ENCODE measurements around the gene POLR1A.

The POLR1A gene

GRCh38 chr2:86032861-86033595 lies 72.7 kb downstream of the POLR1A start:
- Histone ChIP-seq H3K9me3 (ENCODE audit: control insufficient read depth, low read length) (no peaks in the 10 kb centered on the region), H3K27me3 (replicated peaks; ENCODE audit: control insufficient read depth, insufficient read depth, low read length, poor library complexity, severe bottlenecking) (no peaks in the 10 kb centered on the region), H3K36me3 (ENCODE audit: control insufficient read depth, insufficient read depth, low read length) (peaks cover 47% of the 10 kb centered on the region), H3K27ac (ENCODE audit: insufficient read depth, low read length, poor library complexity, severe bottlenecking) (no peak overlapping the region), H3K4me3 (ENCODE audit: insufficient read depth, low read depth, low read length, poor library complexity, severe bottlenecking) (no peak overlapping the region), H3K4me1 (ENCODE audit: control insufficient read depth, insufficient read depth, low read length, poor library complexity, severe bottlenecking) (peaks cover 41% of the 10 kb centered on the region)
- no peak for DNase-seq

GRCh38 chr2:86031606-86032005 lies 74.1 kb downstream of the POLR1A start:
- H3K4me3 ChIP-seq (ENCODE audit: insufficient read depth, low read depth, low read length, poor library complexity, severe bottlenecking), result no peak overlapping the region
- no peaks in the 10 kb centered on the region for H3K27me3 ChIP-seq (replicated peaks; ENCODE audit: control insufficient read depth, insufficient read depth, low read length, poor library complexity, severe bottlenecking)
- H3K4me1 ChIP-seq (ENCODE audit: control insufficient read depth, insufficient read depth, low read length, poor library complexity, severe bottlenecking), result peaks cover 27% of the 10 kb centered on the region
- H3K36me3 ChIP-seq (ENCODE audit: control insufficient read depth, insufficient read depth, low read length), result peaks cover 62% of the 10 kb centered on the region
- H3K27ac ChIP-seq (ENCODE audit: insufficient read depth, low read length, poor library complexity, severe bottlenecking), result no peak overlapping the region
- no peak for DNase-seq
- H3K9me3 ChIP-seq (ENCODE audit: control insufficient read depth, low read length), result no peaks in the 10 kb centered on the region

GRCh38 chr2:86031151-86031550 lies 74.5 kb downstream of the POLR1A start:
- DNase-seq, result no peak
- peaks cover 66% of the 10 kb centered on the region for H3K36me3 ChIP-seq (ENCODE audit: control insufficient read depth, insufficient read depth, low read length)
- no peak overlapping the region for H3K27ac ChIP-seq (ENCODE audit: insufficient read depth, low read length, poor library complexity, severe bottlenecking)
- no peaks in the 10 kb centered on the region for H3K27me3 ChIP-seq (replicated peaks; ENCODE audit: control insufficient read depth, insufficient read depth, low read length, poor library complexity, severe bottlenecking)
- H3K9me3 ChIP-seq (ENCODE audit: control insufficient read depth, low read length), result no peaks in the 10 kb centered on the region
- peaks cover 23% of the 10 kb centered on the region for H3K4me1 ChIP-seq (ENCODE audit: control insufficient read depth, insufficient read depth, low read length, poor library complexity, severe bottlenecking)
- H3K4me3 ChIP-seq (ENCODE audit: insufficient read depth, low read depth, low read length, poor library complexity, severe bottlenecking), result no peak overlapping the region

- peaks cover 76% of the 10 kb centered on the region for H3K36me3 ChIP-seq (ENCODE audit: control insufficient read depth, insufficient read depth, low read length)
- H3K27me3 ChIP-seq (replicated peaks; ENCODE audit: control insufficient read depth, insufficient read depth, low read length, poor library complexity, severe bottlenecking), result no peaks in the 10 kb centered on the region
- H3K4me3 ChIP-seq (ENCODE audit: insufficient read depth, low read depth, low read length, poor library complexity, severe bottlenecking), result no peak overlapping the region
- no peak for DNase-seq
- H3K9me3 ChIP-seq (ENCODE audit: control insufficient read depth, low read length), result no peaks in the 10 kb centered on the region
- no peak overlapping the region for H3K27ac ChIP-seq (ENCODE audit: insufficient read depth, low read length, poor library complexity, severe bottlenecking)
- peaks cover 10% of the 10 kb centered on the region for H3K4me1 ChIP-seq (ENCODE audit: control insufficient read depth, insufficient read depth, low read length, poor library complexity, severe bottlenecking)
These were observed 75.8 kb downstream of the POLR1A start for GRCh38 chr2:86029873-86030272.

- H3K4me1 ChIP-seq (ENCODE audit: control insufficient read depth, insufficient read depth, low read length, poor library complexity, severe bottlenecking), result peaks cover under 1% of the 10 kb centered on the region
- H3K27ac ChIP-seq (ENCODE audit: insufficient read depth, low read length, poor library complexity, severe bottlenecking), result no peak overlapping the region
- no peak for DNase-seq
- peaks cover 76% of the 10 kb centered on the region for H3K36me3 ChIP-seq (ENCODE audit: control insufficient read depth, insufficient read depth, low read length)
- H3K27me3 ChIP-seq (replicated peaks; ENCODE audit: control insufficient read depth, insufficient read depth, low read length, poor library complexity, severe bottlenecking), result no peaks in the 10 kb centered on the region
- no peaks in the 10 kb centered on the region for H3K9me3 ChIP-seq (ENCODE audit: control insufficient read depth, low read length)
- H3K4me3 ChIP-seq (ENCODE audit: insufficient read depth, low read depth, low read length, poor library complexity, severe bottlenecking), result no peak overlapping the region
These were observed 76.8 kb downstream of the POLR1A start for GRCh38 chr2:86028766-86029381.

GRCh38 chr2:86027922-86028765 lies 77.5 kb downstream of the POLR1A start:
- H3K9me3 ChIP-seq (ENCODE audit: control insufficient read depth, low read length), result no peaks in the 10 kb centered on the region
- peaks cover 72% of the 10 kb centered on the region for H3K36me3 ChIP-seq (ENCODE audit: control insufficient read depth, insufficient read depth, low read length)
- H3K4me3 ChIP-seq (ENCODE audit: insufficient read depth, low read depth, low read length, poor library complexity, severe bottlenecking), result no peak overlapping the region
- H3K4me1 ChIP-seq (ENCODE audit: control insufficient read depth, insufficient read depth, low read length, poor library complexity, severe bottlenecking), result no peaks in the 10 kb centered on the region
- H3K27me3 ChIP-seq (replicated peaks; ENCODE audit: control insufficient read depth, insufficient read depth, low read length, poor library complexity, severe bottlenecking), result no peaks in the 10 kb centered on the region
- no peak for DNase-seq
- no peak overlapping the region for H3K27ac ChIP-seq (ENCODE audit: insufficient read depth, low read length, poor library complexity, severe bottlenecking)

GRCh38 chr2:86027196-86027921 lies 78.3 kb downstream of the POLR1A start:
- Histone ChIP-seq H3K9me3 (ENCODE audit: control insufficient read depth, low read length) (no peaks in the 10 kb centered on the region), H3K4me1 (ENCODE audit: control insufficient read depth, insufficient read depth, low read length, poor library complexity, severe bottlenecking) (no peaks in the 10 kb centered on the region), H3K27me3 (replicated peaks; ENCODE audit: control insufficient read depth, insufficient read depth, low read length, poor library complexity, severe bottlenecking) (no peaks in the 10 kb centered on the region), H3K4me3 (ENCODE audit: insufficient read depth, low read depth, low read length, poor library complexity, severe bottlenecking) (no peak overlapping the region), H3K27ac (ENCODE audit: insufficient read depth, low read length, poor library complexity, severe bottlenecking) (no peak overlapping the region), H3K36me3 (ENCODE audit: control insufficient read depth, insufficient read depth, low read length) (peaks cover 66% of the 10 kb centered on the region)
- no peak for DNase-seq

GRCh38 chr2:86026744-86027065 lies 79.0 kb downstream of the POLR1A start:
- H3K36me3 ChIP-seq (ENCODE audit: control insufficient read depth, insufficient read depth, low read length), result peaks cover 60% of the 10 kb centered on the region

GRCh38 chr2:86025976-86026743 lies 79.5 kb downstream of the POLR1A start:
- Histone ChIP-seq H3K4me3 (ENCODE audit: insufficient read depth, low read depth, low read length, poor library complexity, severe bottlenecking) (no peak overlapping the region), H3K27ac (ENCODE audit: insufficient read depth, low read length, poor library complexity, severe bottlenecking) (no peak overlapping the region), H3K4me1 (ENCODE audit: control insufficient read depth, insufficient read depth, low read length, poor library complexity, severe bottlenecking) (no peaks in the 10 kb centered on the region), H3K36me3 (ENCODE audit: control insufficient read depth, insufficient read depth, low read length) (peaks cover 54% of the 10 kb centered on the region), H3K27me3 (replicated peaks; ENCODE audit: control insufficient read depth, insufficient read depth, low read length, poor library complexity, severe bottlenecking) (no peaks in the 10 kb centered on the region), H3K9me3 (ENCODE audit: control insufficient read depth, low read length) (no peaks in the 10 kb centered on the region)
- no peak for DNase-seq

More at GRCh38 chr2:86026744-86027065, 79.0 kb downstream of the POLR1A start:
- Histone ChIP-seq H3K27ac (ENCODE audit: insufficient read depth, low read length, poor library complexity, severe bottlenecking) (no peak overlapping the region), H3K9me3 (ENCODE audit: control insufficient read depth, low read length) (no peaks in the 10 kb centered on the region), H3K4me3 (ENCODE audit: insufficient read depth, low read depth, low read length, poor library complexity, severe bottlenecking) (no peak overlapping the region), H3K27me3 (replicated peaks; ENCODE audit: control insufficient read depth, insufficient read depth, low read length, poor library complexity, severe bottlenecking) (no peaks in the 10 kb centered on the region), H3K4me1 (ENCODE audit: control insufficient read depth, insufficient read depth, low read length, poor library complexity, severe bottlenecking) (no peaks in the 10 kb centered on the region)
- no peak for DNase-seq

Measured in effector memory CD4-positive, alpha-beta T cell (primary cell).